Fibroblast of the aortic adventitia (primary cell): Measurements from ENCODE around the gene ACVRL1. TPM values are rescaled to one million over a fixed set of nuclear protein-coding genes. Genes with fewer than 3 reads are reported as not detected.

ENCODE experiments used
- DNase-seq: peaks from one replicate; pipeline ENCODE4 v3.0.0-alpha.2; 2010; ENCODE audit warnings: low read depth
- H3K4me3 ChIP-seq: 2 replicates; pipeline ENCODE4 v1.5.1; 2011; ENCODE audit warnings: low read depth, mild to moderate bottlenecking, control low read depth, low read length, moderate library complexity
- CTCF ChIP-seq: IDR thresholded peaks from 2 replicates; pipeline ENCODE4 v1.5.1; 2011; ENCODE audit warnings: mild to moderate bottlenecking, low read length, control low read depth, inconsistent platforms; ENCODE audit not compliant: insufficient read depth
- total RNA-seq: library from RNA; depleted of rRNA; stranded (reverse); fragments of >200 nt; gene quantifications from 2 replicates; pipeline ENCODE4 v1.2.3, GENCODE V29; 2012; ENCODE audit warnings: low replicate concordance

ACVRL1 gene
- total RNA-seq, result 50.3 and 56.5 TPM in 2 replicates

- peak within 1 kb of the TSS; percentile 73 for H3K4me3 ChIP-seq
- TF ChIP-seq CTCF, result no peak
- DNase-seq, result no peak
Observed at GRCh38 chr12:51907083-51907855, at the start of gene ACVRL1. Gene ACVRL1, plus strand, starts transcription at chr12:51907504. Its CDS starts 4,971 bp downstream, at chr12:51912475.

- H3K4me3 ChIP-seq, result no peak overlapping the region
- TF ChIP-seq CTCF, result no peak
- DNase-seq, result no peak
Observed at GRCh38 chr12:51860986-51861385, 46.3 kb upstream of the ACVRL1 start.

GRCh38 chr12:51862947-51863346, 44.4 kb upstream of the ACVRL1 start:
- no peak overlapping the region for H3K4me3 ChIP-seq
- DNase-seq, result no peak
- TF ChIP-seq CTCF, result no peak

- H3K4me3 ChIP-seq, result no peak overlapping the region
- no peak for DNase-seq
- TF ChIP-seq CTCF, result no peak
Observed at GRCh38 chr12:51863363-51863932, 43.9 kb upstream of the ACVRL1 start.

- H3K4me3 ChIP-seq, result no peak overlapping the region
- DNase-seq, result no peak
- no peak for TF ChIP-seq CTCF
Observed at GRCh38 chr12:51863933-51864832, 43.1 kb upstream of the ACVRL1 start.

GRCh38 chr12:51864833-51865670, 42.3 kb upstream of the ACVRL1 start:
- no peak for TF ChIP-seq CTCF
- H3K4me3 ChIP-seq, result no peak overlapping the region
- peak; percentile 9 for DNase-seq
